Medulla oblongata (tissue), 1 donor: ENCODE data around the gene LANCL1.
A peak's percentile ranks its signal among the peaks of the same experiment; 100 is the strongest.

Source experiments
- DNase-seq: peaks from one replicate; pipeline ENCODE4 v3.0.0-alpha.2; 2015; ENCODE audit errors: extremely low spot score

The LANCL1 gene

DNA sequence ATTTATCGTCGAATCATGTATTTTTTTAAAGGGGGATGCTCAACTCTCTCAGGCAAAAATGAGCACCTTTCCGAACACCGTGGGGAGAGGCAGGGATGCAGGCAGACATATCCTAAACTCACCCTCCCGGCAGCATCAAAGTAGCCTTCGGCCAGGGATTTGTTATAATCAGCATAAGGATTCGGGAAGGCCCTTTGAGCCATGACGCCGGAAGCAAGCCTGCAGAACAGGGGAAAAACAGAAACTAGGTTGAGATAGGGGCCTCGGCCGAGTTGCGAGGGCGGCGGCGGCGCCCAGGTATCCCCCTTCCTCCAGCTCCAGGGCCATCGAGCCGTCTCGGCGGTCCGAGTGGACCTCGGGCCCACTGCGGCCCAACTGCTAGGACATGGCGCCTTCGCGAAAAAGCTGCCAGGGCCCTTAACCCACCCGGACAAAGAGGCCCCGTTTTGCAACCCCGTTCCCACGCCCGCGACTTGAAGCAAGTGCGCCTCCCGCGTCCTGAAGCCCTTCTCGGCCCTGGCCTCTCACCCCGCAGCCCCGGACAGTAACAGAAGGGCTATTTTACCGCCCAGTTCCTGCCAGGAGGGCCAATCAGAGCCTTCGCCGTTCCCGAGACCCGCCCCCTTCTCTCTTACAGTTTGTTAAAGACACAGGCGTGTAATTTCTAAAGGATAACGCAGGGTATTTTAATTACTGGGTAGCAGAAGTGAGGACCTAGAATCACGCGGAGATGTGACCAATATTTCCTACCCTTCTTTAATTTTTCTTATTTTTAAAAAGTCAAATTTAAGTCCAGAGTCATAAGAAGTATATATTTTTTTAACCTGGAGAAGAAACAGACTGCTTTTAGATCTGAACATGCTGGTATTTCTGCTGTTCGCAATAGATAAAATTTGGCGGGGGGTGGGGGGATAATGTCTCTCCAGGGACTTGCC lies at the start of gene LANCL1:
Gene LANCL1 (minus strand): TSS at position 566 of the 935 bp plus-strand sequence. CDS start 363 bp downstream, at position 203.
- peak; percentile 97 for DNase-seq

DNA sequence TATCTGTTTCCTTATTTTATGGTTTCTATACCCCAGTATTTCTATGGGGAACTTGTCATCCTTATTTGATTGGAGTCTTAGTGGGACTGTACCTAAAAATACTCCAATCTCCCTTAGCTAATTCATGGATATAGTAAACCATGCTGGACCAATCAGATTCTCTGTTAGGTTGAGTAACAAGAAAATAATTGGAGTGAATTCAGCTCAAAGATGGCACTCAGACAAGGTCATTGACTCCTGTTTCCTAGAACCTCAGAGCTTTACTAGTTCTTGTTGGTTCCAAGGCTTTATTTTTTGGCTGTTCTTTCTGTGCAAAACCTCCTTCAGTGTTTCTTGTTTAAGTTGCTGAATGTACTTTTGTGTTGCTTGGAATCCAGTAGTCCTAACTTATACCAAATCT lies 48.0 kb upstream of the LANCL1 start:
- no peak for DNase-seq

DNA sequence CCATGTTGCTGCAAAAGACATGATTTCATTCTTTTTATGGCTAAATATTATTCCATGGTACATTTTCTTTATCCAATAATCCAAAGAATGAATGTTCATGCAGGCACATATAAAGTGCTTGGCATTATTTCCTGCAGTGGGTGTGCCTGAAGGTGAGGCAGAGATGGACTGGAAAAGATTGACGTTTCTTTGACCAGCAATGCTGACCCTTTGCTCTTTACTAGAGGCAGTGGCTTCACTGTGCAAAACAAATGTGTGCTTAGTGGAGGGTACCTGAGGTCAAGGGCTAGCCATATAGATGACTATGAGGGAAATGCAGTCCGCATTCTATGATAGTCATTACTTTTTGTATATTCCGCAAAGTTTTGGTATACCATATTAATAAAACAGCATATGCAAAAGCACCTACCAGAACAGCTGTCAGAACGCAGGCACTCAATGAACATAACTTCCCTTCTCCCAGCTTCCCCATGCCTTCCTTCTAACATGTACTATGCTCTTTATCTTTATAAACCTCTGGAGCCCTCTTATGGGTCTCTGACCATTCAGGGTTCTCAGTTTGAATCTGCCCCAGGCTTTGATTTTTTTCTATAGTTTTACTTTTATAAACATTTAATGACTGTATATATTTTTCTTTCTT lies 47.2 kb upstream of the LANCL1 start:
- DNase-seq, result no peak

DNA sequence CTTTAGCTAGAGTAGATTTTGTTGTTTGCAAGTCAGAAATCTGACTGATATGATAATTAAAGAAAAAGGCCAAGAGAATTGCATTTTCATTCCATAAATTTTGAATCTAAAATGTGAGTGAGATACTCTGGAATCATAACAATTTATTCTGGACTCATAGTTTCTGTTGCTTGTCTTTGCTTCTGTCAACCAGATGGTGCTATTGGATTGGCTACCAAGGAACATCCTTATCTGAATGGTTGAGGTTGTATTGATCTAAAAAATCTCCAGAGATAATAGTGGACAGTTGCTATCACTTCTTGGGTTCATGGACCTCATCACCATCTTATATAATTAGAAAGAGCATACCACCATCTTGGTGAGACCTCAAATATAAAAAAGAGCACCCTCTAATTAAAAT lies 45.8 kb upstream of the LANCL1 start:
- DNase-seq, result no peak

GRCh38 chr2:210519594-210519993 lies 43.0 kb upstream of the LANCL1 start:
- peak; percentile 13 for DNase-seq

DNA sequence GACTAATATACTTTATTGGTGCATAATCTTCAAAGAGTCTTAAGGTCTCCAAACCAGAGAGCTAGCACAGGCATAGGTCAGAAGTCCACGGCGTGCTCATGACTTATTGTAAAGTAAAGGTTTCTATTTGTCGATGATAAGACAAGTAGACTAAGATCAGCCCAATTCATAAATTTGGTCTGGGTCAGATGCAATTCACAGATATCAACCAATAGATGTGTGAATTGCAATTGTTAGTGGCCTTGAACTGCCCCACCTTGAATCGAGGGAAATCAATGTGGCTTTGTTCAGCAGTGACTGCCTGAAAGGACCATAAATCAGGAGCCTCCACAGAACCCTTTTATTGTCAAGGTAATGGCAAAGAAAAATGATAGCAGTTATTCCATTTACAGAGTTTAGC lies 40.7 kb upstream of the LANCL1 start:
- DNase-seq, result no peak

- no peak for DNase-seq
Observed at GRCh38 chr2:210515911-210516310, 39.4 kb upstream of the LANCL1 start.

GRCh38 chr2:210503725-210504191 lies 27.2 kb upstream of the LANCL1 start:
- peak; percentile 94 for DNase-seq

DNA sequence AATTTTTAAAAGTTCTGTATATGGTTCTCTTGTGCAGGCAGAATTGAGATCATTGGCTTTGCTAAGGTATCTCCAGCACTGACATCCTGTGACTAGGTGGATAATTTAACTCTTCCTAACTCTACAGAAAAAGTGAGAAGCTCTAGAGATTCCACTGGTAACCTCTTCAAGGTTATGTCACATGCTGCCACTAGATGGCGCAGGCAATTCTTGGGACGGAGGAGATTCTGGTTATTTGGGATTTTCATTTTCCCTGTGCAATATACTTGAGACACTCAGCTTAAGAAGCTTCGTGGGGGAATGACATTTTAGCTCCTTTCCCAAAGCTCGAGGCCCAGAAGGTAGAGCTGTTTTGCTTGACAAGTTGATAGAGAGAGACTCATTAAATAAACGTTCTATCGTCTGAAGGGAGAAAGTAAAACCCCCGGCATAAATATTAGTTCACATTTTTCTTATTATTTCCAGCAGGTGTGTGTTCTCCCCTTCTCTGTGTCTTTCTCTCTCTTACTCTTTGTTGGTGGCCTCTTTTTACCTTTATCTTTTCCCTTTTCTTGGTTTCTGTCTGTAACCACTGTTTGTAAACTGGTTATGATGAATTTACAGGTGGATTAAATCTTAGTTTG lies 26.6 kb upstream of the LANCL1 start:
- DNase-seq, result peak; percentile 90

DNA sequence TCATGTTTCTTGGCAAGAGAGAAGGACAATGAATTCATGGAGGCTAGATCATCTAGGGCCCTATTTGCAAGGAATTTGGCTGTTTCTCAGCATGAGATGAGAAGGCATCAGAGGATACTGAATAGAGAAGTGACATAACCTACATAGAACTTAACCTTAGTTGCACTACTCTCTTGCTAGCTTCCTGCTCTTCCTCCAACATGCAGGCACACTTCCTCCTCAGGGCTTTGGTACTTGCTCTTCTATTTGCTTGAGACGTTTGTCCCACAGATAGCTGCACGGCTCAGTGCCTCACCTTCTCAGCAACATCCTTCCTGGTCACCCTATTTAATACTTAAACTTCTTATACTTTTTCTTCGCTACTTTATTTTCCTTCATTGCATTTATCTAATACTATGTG lies 20.0 kb upstream of the LANCL1 start:
- no peak for DNase-seq

- no peak for DNase-seq
Observed at GRCh38 chr2:210493528-210493927, 17.0 kb upstream of the LANCL1 start.

- DNase-seq, result no peak
Observed at GRCh38 chr2:210481601-210482175, 5.1 kb upstream of the LANCL1 start.

GRCh38 chr2:210480764-210481163 lies 4.2 kb upstream of the LANCL1 start:
- DNase-seq, result no peak

DNA sequence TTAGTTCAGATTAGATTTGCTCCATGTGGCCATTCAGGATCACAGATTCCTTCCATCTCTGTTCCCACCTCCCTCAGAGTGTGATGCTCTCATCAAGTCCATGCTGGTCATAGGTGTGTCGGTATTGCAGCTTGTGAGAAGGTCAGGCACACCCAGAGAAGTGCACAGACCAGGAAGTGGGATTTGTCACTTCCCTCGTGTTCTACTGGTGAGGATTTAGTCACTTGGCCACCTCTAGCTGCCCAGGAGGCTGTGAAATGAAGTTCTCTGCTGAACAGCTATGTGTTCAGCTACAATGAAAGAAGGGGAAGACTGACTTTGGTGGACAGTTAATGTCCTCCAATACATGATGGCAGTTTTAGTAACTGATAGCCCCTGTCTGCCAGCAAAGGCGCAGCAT lies 3.5 kb upstream of the LANCL1 start:
- no peak for DNase-seq

- no peak for DNase-seq
Observed at GRCh38 chr2:210478661-210479060, 2.1 kb upstream of the LANCL1 start.

DNA sequence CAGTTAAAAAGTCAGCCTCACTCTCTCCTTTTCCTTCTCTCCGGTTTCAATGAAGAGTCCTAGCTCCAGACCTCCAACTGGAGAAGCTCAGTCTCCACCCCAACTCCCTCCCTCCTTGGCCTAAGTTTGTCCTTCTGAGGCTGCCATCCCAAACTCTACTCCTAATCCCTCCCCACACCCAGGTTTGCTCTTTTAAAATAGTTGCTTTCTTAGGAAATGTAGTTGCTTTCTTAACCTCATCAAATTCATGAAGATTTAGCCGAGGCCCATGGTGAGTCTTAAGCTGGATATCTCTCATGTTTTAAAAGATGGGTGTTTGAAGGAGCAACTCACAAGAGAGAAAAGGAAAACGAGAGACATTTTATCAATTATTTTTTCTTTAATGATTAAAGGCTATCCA lies 937 bp upstream of the LANCL1 start:
- peak; percentile 47 for DNase-seq

GRCh38 chr2:210475706-210476105 lies 853 bp downstream of the LANCL1 start:
- DNase-seq, result no peak

DNA sequence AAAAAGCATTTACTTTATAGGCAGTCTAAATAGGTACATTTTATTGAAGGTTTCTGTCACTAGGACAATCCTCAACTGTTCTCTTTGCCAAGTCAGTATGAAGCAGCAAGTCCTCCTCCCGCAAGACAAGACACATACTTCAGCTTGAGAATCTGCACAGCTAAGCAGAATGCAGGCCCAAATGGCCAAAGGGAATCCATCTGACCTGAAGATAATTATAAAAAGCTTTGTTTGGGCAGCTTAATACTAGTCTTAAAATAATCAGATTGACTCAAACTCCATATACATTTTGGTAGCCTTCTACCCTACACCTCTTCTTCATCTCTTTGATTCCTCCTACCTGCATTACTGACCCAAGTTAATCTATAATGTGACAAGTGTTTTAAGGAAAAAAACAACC lies 1.8 kb downstream of the LANCL1 start:
- DNase-seq, result peak; percentile 51

GRCh38 chr2:210461401-210461800 lies 15.2 kb downstream of the LANCL1 start:
- DNase-seq, result no peak

DNA sequence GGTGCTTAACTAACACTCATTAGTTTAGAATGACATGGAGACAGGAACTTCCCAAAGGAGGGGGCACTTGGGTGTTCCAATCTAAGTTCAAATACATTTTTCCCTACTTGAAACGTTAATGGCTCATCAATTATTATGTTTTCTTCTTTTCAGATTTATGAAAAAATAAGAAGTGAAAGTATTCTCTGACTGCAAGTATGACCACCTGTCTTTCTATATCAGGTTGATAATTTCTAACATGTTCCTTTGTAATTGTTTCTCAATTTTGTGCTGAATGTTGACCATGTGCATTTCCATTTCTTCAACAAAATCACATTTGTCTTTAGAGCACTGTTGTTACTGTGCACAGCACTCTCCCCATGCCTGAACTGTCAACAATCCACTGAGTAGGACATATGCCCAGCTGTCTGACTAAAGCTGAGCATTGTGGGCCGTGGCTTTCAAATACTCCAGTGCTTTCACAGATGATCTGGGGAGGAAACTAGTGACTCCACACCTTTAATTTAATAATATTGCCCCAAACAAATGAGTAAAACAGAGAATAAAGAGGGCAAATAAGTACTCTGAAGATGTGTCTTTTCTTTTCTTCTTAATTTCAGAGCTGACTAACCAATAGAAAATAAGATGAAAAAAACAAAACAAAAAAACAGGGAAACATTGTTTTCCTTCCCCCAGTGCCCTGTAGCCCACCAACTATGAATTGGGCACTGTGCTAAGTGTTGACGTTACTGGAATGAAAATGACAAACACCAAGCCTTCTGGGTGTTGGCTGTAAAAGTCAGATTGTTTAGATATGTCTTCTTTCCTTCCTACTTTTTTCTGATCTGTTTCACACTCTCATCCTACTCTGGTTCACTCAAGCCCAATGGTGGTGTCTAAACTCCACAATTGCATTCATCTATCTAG lies 16.0 kb downstream of the LANCL1 start:
- DNase-seq, result peak; percentile 83

DNA sequence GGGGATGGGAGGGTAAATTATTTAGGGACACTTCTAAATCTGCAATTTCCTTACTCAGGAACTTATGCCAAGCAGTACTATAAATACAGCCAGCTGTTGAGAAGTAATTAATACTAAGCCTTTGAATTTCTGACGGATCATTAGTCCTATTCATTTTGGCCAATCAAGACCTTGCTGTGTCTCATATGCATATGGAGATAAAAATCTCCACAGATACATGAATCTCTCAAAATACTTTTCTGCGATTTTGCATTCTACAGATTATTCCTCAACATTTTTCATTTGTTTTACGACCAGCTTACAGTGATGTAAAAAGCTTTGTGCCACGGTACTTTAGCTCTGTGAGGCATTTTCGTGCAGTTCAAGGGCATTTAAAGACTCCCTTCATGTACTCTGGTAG lies 16.7 kb downstream of the LANCL1 start:
- DNase-seq, result no peak
